NB4 (cell line): Measurements from ENCODE around the gene SMIM23.

Experiments
- MAX ChIP-seq: IDR thresholded peaks from 2 replicates; pipeline ENCODE4 v1.6.1; 2011; ENCODE audit warnings: low read depth, low read length
- TF ChIP-seq, protein P1 (sequence below): IDR thresholded peaks from one replicate; pipeline ENCODE4 v1.5.1; 2012; ENCODE audit warnings: low read depth, low read length

GRCh38 chr5:171801839-171802238, 16.2 kb downstream of the SMIM23 start:
- TF ChIP-seq, protein P1, sequence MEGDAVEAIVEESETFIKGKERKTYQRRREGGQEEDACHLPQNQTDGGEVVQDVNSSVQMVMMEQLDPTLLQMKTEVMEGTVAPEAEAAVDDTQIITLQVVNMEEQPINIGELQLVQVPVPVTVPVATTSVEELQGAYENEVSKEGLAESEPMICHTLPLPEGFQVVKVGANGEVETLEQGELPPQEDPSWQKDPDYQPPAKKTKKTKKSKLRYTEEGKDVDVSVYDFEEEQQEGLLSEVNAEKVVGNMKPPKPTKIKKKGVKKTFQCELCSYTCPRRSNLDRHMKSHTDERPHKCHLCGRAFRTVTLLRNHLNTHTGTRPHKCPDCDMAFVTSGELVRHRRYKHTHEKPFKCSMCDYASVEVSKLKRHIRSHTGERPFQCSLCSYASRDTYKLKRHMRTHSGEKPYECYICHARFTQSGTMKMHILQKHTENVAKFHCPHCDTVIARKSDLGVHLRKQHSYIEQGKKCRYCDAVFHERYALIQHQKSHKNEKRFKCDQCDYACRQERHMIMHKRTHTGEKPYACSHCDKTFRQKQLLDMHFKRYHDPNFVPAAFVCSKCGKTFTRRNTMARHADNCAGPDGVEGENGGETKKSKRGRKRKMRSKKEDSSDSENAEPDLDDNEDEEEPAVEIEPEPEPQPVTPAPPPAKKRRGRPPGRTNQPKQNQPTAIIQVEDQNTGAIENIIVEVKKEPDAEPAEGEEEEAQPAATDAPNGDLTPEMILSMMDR = no peak
- no peak for TF ChIP-seq MAX
